Subcutaneous adipose tissue (tissue), 4 donors: ENCODE measurements around the gene PTCH2. TPM values are rescaled to one million over a fixed set of nuclear protein-coding genes. Genes with fewer than 3 reads are reported as not detected.

ENCODE experiments used
- CTCF ChIP-seq: fragments of 450-650 bp; IDR thresholded peaks from one replicate; pipeline ENCODE4 v1.5.1; 2016; ENCODE audit warnings: low read depth, mild to moderate bottlenecking, control low read depth, antibody characterized with exemption, moderate library complexity
- total RNA-seq, 4 donors: library from RNA; depleted of rRNA; stranded (reverse); fragments of >200 nt; gene quantifications; one replicate each; pipeline ENCODE4 v1.1.0, GENCODE V29; 2016

Gene PTCH2
- total RNA-seq, 4 donors from 2014 or later: 0.66 to 1.1 (median 0.68) TPM; not detected in 1

DNA sequence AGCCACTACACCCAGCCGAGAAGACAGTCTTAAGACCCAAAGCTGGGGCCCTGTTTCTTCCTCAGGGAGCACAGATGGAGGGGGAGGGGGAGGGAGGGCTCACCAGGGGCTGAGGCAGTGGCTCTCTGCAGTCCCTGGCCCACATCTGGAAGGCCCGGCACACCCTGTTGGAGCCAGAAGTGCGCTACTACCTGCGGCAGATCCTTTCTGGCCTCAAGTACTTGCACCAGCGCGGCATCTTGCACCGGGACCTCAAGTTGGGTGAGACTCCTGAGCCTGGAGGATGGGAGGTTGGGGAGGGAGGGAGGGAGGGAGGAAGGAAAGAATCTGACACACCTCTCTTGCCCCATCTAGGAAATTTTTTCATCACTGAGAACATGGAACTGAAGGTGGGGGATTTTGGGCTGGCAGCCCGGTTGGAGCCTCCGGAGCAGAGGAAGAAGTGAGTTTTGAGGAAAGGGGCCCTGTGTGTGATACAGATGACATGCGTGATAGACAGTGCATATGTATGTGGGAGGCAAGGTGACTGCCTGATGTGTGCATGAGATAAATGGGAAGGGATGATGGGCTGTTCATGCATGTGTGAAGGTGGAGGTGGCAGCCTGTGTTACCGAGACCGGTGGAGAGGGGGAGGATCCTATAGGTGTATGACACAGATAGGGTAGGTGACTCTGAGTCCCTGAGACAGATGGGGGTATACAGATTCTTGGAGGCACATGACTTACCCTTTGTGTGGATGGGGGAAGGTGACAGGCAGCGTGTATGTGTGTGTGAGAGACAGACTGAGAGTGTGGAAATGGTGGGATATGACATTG is 41.4 kb downstream of the PTCH2 start:
- no peak for TF ChIP-seq CTCF

GRCh38 chr1:44799770-44800584 is 43.1 kb downstream of the PTCH2 start, which contains the start of gene PLK3:
Gene PLK3 (plus strand): TSS chr1:44800377. CDS start chr1:44800464, 87 bp downstream.
- TF ChIP-seq CTCF: no peak

GRCh38 chr1:44798481-44799365 is 44.3 kb downstream of the PTCH2 start:
- no peak for TF ChIP-seq CTCF

DNA sequence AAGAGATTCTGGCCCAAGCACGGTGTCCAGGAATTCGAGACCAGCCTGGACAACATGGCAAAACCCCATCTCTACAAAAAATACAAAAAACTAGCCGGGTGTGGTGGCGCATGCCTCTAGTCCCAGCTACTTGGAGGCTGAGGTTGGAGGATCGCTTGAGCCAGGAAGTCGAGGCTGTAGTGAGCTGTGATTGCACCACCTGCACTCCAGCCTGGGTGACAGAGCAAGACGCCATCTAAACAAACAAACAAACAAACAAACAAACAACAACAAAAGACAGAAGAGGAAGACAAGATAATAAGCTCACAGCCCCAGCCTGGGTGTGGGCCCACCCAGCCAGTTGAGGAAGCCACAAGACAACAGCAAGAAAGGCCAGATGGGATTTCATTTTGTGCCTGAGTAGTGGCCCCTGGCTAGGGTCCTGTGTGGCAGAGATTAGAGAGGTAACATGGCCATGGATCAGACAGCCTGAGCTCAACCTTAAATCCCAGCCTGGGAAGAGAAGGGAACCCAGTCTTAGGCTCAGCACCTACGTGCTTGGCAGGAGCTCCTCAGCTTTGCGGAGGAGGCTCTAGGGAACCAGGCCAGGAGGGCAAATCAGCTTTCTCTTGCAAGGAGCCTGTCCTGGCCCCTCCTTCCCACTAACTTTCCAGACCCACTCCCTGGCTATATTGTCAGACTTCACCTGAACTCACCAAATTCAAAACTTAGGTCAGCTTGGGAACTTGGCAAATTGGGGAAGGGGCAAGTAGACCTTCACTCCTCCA is 50.1 kb downstream of the PTCH2 start:
- no peak for TF ChIP-seq CTCF

GRCh38 chr1:44790968-44791801 is 51.9 kb downstream of the PTCH2 start:
- TF ChIP-seq CTCF: no peak
